H1 (cell line): ENCODE results near the gene CDH16. TPM values are rescaled to one million over a fixed set of nuclear protein-coding genes. Genes with fewer than 3 reads are reported as not detected.

Source experiments
- CTCF ChIA-PET: fragments of 300-600 bp; sonication (Branson Sonifier 250); formaldehyde crosslinking; loops from one replicate; lab custom pipeline; 2021; ENCODE audit not compliant: partially characterized antibody; lab: Charles Lee
- POLR2A ChIA-PET: fragments of 300-600 bp; sonication (Branson Sonifier 250); formaldehyde crosslinking; loops from one replicate; lab custom pipeline; 2021; ENCODE audit warnings: inconsistent platforms; ENCODE audit not compliant: partially characterized antibody; lab: Charles Lee
- DNase-seq, 2 experiments: peaks; one replicate each; pipeline versions ENCODE4 v3.0.0 to v3.0.0-alpha.2; 2010 to 2022; ENCODE audit warnings: low spot score in 2 of 2, low read depth in 1 of 2, mixed read lengths in 1 of 2
- FAIRE-seq: peaks from 2 replicates; lab custom pipeline; 2011; peaks lifted over from hg19 to GRCh38; lab: Jason Lieb, UNC
- H2AFZ ChIP-seq: 2 replicates; pipeline ENCODE4 v1.8.1; 2012; ENCODE audit warnings: low read length, inconsistent platforms
- H2AK5ac ChIP-seq: 2 replicates; pipeline ENCODE4 v1.6.1; 2013; ENCODE audit warnings: low read depth, low read length
- H2BK120ac ChIP-seq: replicated peaks from 2 replicates; pipeline ENCODE3; 2013; ENCODE audit warnings: low read depth, low read length, inconsistent platforms
- H2BK12ac ChIP-seq: 2 replicates; pipeline ENCODE4 v1.6.1; 2013; ENCODE audit warnings: low read depth, low read length
- H2BK15ac ChIP-seq: 2 replicates; pipeline ENCODE4 v1.6.1; 2013; ENCODE audit warnings: low read length
- H2BK20ac ChIP-seq: 2 replicates; pipeline ENCODE4 v1.6.1; 2013; ENCODE audit warnings: low read length
- H2BK5ac ChIP-seq: 2 replicates; pipeline ENCODE4 v1.6.1; 2013; ENCODE audit warnings: low read depth, low read length
- H3K14ac ChIP-seq: 2 replicates; pipeline ENCODE4 v1.6.1; 2013; ENCODE audit warnings: inconsistent platforms; ENCODE audit not compliant: insufficient read length
- H3K18ac ChIP-seq: 2 replicates; pipeline ENCODE4 v1.6.1; 2013; ENCODE audit warnings: low read length; ENCODE audit errors: extremely low read depth
- H3K23ac ChIP-seq: 2 replicates; pipeline ENCODE4 v1.6.1; 2013; ENCODE audit warnings: inconsistent platforms; ENCODE audit not compliant: insufficient read length
- H3K23me2 ChIP-seq: 2 replicates; pipeline ENCODE4 v1.6.1; 2013; ENCODE audit warnings: low read depth, low read length
- H3K27ac ChIP-seq: 2 replicates; pipeline ENCODE4 v1.6.1; 2011; ENCODE audit warnings: low read depth, low read length, inconsistent platforms
- H3K27me3 ChIP-seq, 4 experiments: replicated peaks in 1 of 4; 1 replicate in 1 of 4; 2 replicates in 3 of 4; pipeline versions ENCODE4 v1.6.1 to v1.8.1; 2011 to 2013; ENCODE audit warnings: low read length in 3 of 4, mild to moderate bottlenecking in 3 of 4, inconsistent platforms in 2 of 4, mixed read lengths in 2 of 4, moderate library complexity in 1 of 4; ENCODE audit not compliant: control insufficient read depth in 3 of 4, insufficient read depth in 3 of 4; ENCODE audit errors: extremely low read depth in 1 of 4
- H3K36me3 ChIP-seq, 4 experiments: 2 replicates each; pipeline versions ENCODE4 v1.6.1 to v1.8.1; 2011 to 2013; ENCODE audit warnings: mild to moderate bottlenecking in 4 of 4, low read length in 3 of 4, moderate library complexity in 2 of 4, control low read depth in 1 of 4, inconsistent platforms in 1 of 4; ENCODE audit not compliant: insufficient read depth in 4 of 4, control insufficient read depth in 2 of 4
- H3K4ac ChIP-seq: replicated peaks from 2 replicates; pipeline ENCODE3; 2013; ENCODE audit warnings: low read length, low read depth, mixed read lengths, inconsistent platforms; ENCODE audit not compliant: insufficient read length
- H3K4me1 ChIP-seq, 4 experiments: replicated peaks in 1 of 4; 1 replicate in 1 of 4; 2 replicates in 3 of 4; pipeline versions ENCODE4 v1.6.1 to v1.8.1; 2011 to 2013; ENCODE audit warnings: low read length in 3 of 4, inconsistent platforms in 2 of 4, mixed read lengths in 1 of 4; ENCODE audit not compliant: insufficient read depth in 4 of 4, control insufficient read depth in 3 of 4
- H3K4me2 ChIP-seq, 2 experiments: 2 replicates each; pipeline versions ENCODE4 v1.6.1 to v1.8.1; 2011 to 2013; ENCODE audit warnings: low read depth in 2 of 2, low read length in 2 of 2, control low read depth in 1 of 2, inconsistent platforms in 1 of 2, mild to moderate bottlenecking in 1 of 2; ENCODE audit not compliant: insufficient read depth in 1 of 2
- H3K4me3 ChIP-seq, 4 experiments: fragments of 200-600, 300-600 bp in 1 of 4; sonication (generic), shearing (Covaris generic), sonication (Bioruptor Twin) in 1 of 4; 2 replicates each; pipeline versions ENCODE4 v1.5.1 to v1.8.1; 2011 to 2016; ENCODE audit warnings: low read length in 4 of 4, low read depth in 3 of 4, control low read depth in 2 of 4, inconsistent platforms in 2 of 4, mild to moderate bottlenecking in 2 of 4, mixed read lengths in 1 of 4, moderate library complexity in 1 of 4; ENCODE audit not compliant: insufficient read depth in 2 of 4; ENCODE audit errors: extremely low read depth in 1 of 4
- H3K56ac ChIP-seq: replicated peaks from 2 replicates; pipeline ENCODE3; 2013; ENCODE audit warnings: low read depth, mild to moderate bottlenecking, mixed read lengths, low read length, inconsistent platforms; ENCODE audit not compliant: insufficient read length
- H3K79me1 ChIP-seq: 2 replicates; pipeline ENCODE4 v1.6.1; 2013; ENCODE audit warnings: low read depth, low read length, control low read depth
- H3K79me2 ChIP-seq, 2 experiments: 2 replicates each; pipeline versions ENCODE4 v1.6.1 to v1.8.1; 2012 to 2013; ENCODE audit warnings: low read length in 2 of 2, mild to moderate bottlenecking in 2 of 2, inconsistent platforms in 1 of 2; ENCODE audit not compliant: insufficient read depth in 2 of 2, control insufficient read depth in 1 of 2
- H3K9ac ChIP-seq, 4 experiments: replicated peaks in 1 of 4; 1 replicate in 1 of 4; 2 replicates in 3 of 4; pipeline versions ENCODE4 v1.6.1 to v1.8.1; 2011 to 2013; ENCODE audit warnings: low read depth in 3 of 4, low read length in 3 of 4, control low read depth in 2 of 4, mild to moderate bottlenecking in 2 of 4, moderate library complexity in 2 of 4, inconsistent platforms in 1 of 4; ENCODE audit errors: extremely low read depth in 1 of 4
- H3K9me3 ChIP-seq, 2 experiments: 2 replicates each; pipeline versions ENCODE4 v1.6.1 to v1.8.1; 2012 to 2013; ENCODE audit warnings: mild to moderate bottlenecking in 2 of 2, moderate library complexity in 2 of 2, control low read depth in 1 of 2, inconsistent platforms in 1 of 2, low read depth in 1 of 2, low read length in 1 of 2, mixed read lengths in 1 of 2; ENCODE audit not compliant: insufficient read depth in 2 of 2
- H4K20me1 ChIP-seq, 2 experiments: replicated peaks in 1 of 2; 2 replicates each; pipeline versions ENCODE3 to v1.8.1; 2011 to 2013; ENCODE audit warnings: inconsistent platforms in 2 of 2, low read length in 2 of 2, mild to moderate bottlenecking in 1 of 2; ENCODE audit not compliant: insufficient read depth in 2 of 2, control insufficient read depth in 1 of 2
- H4K5ac ChIP-seq: 2 replicates; pipeline ENCODE4 v1.6.1; 2013; ENCODE audit warnings: low read length, low read depth, mixed read lengths, inconsistent platforms; ENCODE audit not compliant: insufficient read length
- H4K8ac ChIP-seq: 2 replicates; pipeline ENCODE4 v1.8.0; 2013; ENCODE audit warnings: mild to moderate bottlenecking, moderate library complexity, low read length, inconsistent platforms; ENCODE audit not compliant: insufficient read depth; ENCODE audit errors: extremely low read depth
- H4K91ac ChIP-seq: replicated peaks from 2 replicates; pipeline ENCODE3; 2013; ENCODE audit warnings: low read length, mixed read lengths, inconsistent platforms; ENCODE audit not compliant: insufficient read length
- BACH1 ChIP-seq: IDR thresholded peaks from 2 replicates; pipeline ENCODE4 v1.6.1; 2012; ENCODE audit warnings: low read length, improper control_type of control experiment
- CTCF ChIP-seq, 3 experiments: IDR thresholded peaks; 1 replicate in 2 of 3; 2 replicates in 1 of 3; pipeline versions ENCODE4 v1.5.1 to v1.6.1; 2011; ENCODE audit warnings: low read length in 3 of 3, mild to moderate bottlenecking in 3 of 3, inconsistent platforms in 2 of 3, low read depth in 1 of 3, moderate library complexity in 1 of 3; ENCODE audit not compliant: insufficient read depth in 1 of 3; ENCODE audit errors: control extremely low read depth in 1 of 3
- EP300 ChIP-seq, 2 experiments: IDR thresholded peaks; 1 replicate in 1 of 2; 2 replicates in 1 of 2; pipeline ENCODE4 v1.6.1; 2011 to 2012; ENCODE audit warnings: low read depth in 2 of 2, low read length in 2 of 2, mild to moderate bottlenecking in 2 of 2, borderline replicate concordance in 1 of 2, inconsistent platforms in 1 of 2, moderate library complexity in 1 of 2
- JUND ChIP-seq: IDR thresholded peaks from 2 replicates; pipeline ENCODE4 v1.6.1; 2011; ENCODE audit warnings: mild to moderate bottlenecking, improper control_type of control experiment, low read length
- KDM4A ChIP-seq: IDR thresholded peaks from one replicate; pipeline ENCODE4 v1.7.1; 2012; ENCODE audit warnings: low read depth, mild to moderate bottlenecking, moderate library complexity, low read length, inconsistent platforms; ENCODE audit not compliant: severe bottlenecking
- NANOG ChIP-seq: IDR thresholded peaks from 2 replicates; pipeline ENCODE4 v1.6.1; 2011; ENCODE audit warnings: low read length, low read depth, mild to moderate bottlenecking, inconsistent platforms; ENCODE audit not compliant: insufficient read depth, poor library complexity, severe bottlenecking
- PHF8 ChIP-seq: fragments of 200-600 bp; sonication (generic); conservative IDR thresholded peaks from 2 replicates; pipeline ENCODE4 v1.7.1; 2012; ENCODE audit warnings: low read depth, mild to moderate bottlenecking, inconsistent platforms, low read length, moderate library complexity
- POLR2A ChIP-seq, 2 experiments: IDR thresholded peaks; 1 replicate in 1 of 2; 2 replicates in 1 of 2; pipeline ENCODE4 v1.6.1; 2011; ENCODE audit warnings: low read depth in 2 of 2, low read length in 2 of 2, mild to moderate bottlenecking in 2 of 2; ENCODE audit errors: control extremely low read depth in 1 of 2
- RBBP5 ChIP-seq: IDR thresholded peaks from 2 replicates; pipeline ENCODE4 v1.7.1; 2012; ENCODE audit warnings: low read depth, mild to moderate bottlenecking, inconsistent platforms, low read length, moderate library complexity, borderline replicate concordance
- SP4 ChIP-seq: IDR thresholded peaks from 2 replicates; pipeline ENCODE4 v1.6.1; 2012; ENCODE audit warnings: low read length, inconsistent platforms
- TCF12 ChIP-seq: IDR thresholded peaks from 2 replicates; pipeline ENCODE4 v1.6.1; 2011; ENCODE audit warnings: low read depth, mild to moderate bottlenecking, low read length
- YY1 ChIP-seq: IDR thresholded peaks from 2 replicates; pipeline ENCODE4 v1.6.1; 2011; ENCODE audit warnings: low read depth, mild to moderate bottlenecking, low read length
- WGBS, 2 experiments: shearing (Covaris generic) in 1 of 2; methylation state at CpG; one replicate each; pipeline versions ENCODE4 v1.1.6 to v1.1.7; 2013 to 2015; ENCODE audit warnings: low lambda C conversion rate in 2 of 2, mixed read lengths in 2 of 2, inconsistent platforms in 1 of 2, low coverage in 1 of 2, missing lambda C conversion rate in 1 of 2; ENCODE audit not compliant: insufficient replicate concordance in 2 of 2, insufficient coverage in 1 of 2, insufficient read length in 1 of 2; ENCODE audit errors: extremely low coverage in 1 of 2, missing lambda C conversion rate in 1 of 2; 5-methylcytosine and 5-hydroxymethylcytosine counted together
- polyA plus RNA-seq, 7 experiments: library from polyadenylated mRNA; depleted of rRNA in 3 of 7; stranded (reverse) in 5 of 7; unstranded in 2 of 7; fragments of >200 nt in 5 of 7; fragments of 200-250 nt in 2 of 7; gene quantifications; 1 replicate in 5 of 7; 2 replicates in 1 of 7; 4 replicates in 1 of 7; pipeline versions ENCODE4 v1.2.1 to v1.2.3, GENCODE V29; 2011 to 2013; ENCODE audit warnings: missing spikeins in 2 of 7, mixed read lengths in 2 of 7
- total RNA-seq: library from RNA; stranded (reverse); fragmentation: NEBNext Ultra II Directional; extraction: Animal tissue kit (Norgen Biotek cat#: 25700); gene quantifications from 2 replicates; pipeline ENCODE4 v1.2.1, GENCODE V29; 2021

The CDH16 gene
- total and polyA plus RNA-seq, 2 of the 8 experiments (the other 6 are each of a cell fraction or from before 2014, with no cell fraction given): not detected

DNA sequence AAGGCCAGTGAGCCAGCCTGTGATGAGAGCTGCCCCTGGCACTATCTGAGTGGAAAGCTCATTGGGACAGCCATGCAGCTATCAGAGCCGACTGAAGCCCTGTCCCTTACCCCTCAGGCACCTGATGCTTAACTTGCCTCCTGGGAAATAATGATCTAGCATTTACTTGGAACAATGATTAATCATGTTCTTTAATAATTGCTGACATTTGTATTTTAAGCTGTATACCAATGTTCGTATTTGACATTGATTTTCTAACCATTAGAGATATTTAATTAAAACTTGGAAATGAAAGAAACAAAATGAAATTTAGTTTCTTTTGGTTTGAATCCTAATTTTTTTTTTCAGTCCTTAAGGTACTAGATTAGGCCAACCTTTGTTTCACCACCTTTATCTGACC is 27.9 kb downstream of the CDH16 start:
- H3K4me2 ChIP-seq: no peak overlapping the region
- WGBS, 2 experiments: 87% methylated on average over 2 of the region's 2 CpGs; no CpG with 5 or more reads in 1 of the 2 experiments
- FAIRE-seq: no peak
- TF ChIP-seq CTCF (IDR thresholded peaks at IDR 0.05; ENCODE audit: control extremely low read depth in 1 of 3, insufficient read depth in 1 of 3, low read depth in 1 of 3, low read length in 3 of 3) (no peak), RBBP5 (no peak), TCF12 (no peak), SP4 (no peak), NANOG (no peak), BACH1 (no peak), YY1 (no peak), JUND (no peak), POLR2A (IDR thresholded peaks at IDR 0.05; ENCODE audit: control extremely low read depth in 1 of 2, low read depth in 2 of 2, low read length in 2 of 2) (no peak), EP300 (IDR thresholded peaks at IDR 0.05; ENCODE audit: borderline replicate concordance in 1 of 2, low read depth in 2 of 2, low read length in 2 of 2) (no peak), KDM4A (no peak), PHF8 (no peak)

More for the DNA sequence above, 27.9 kb downstream of the CDH16 start:
- Histone ChIP-seq H4K91ac (no peak overlapping the region), H3K23ac (no peak overlapping the region), H2BK20ac (no peak overlapping the region), H3K79me1 (no peaks in the 10 kb centered on the region), H4K5ac (no peak overlapping the region), H3K27me3 (no peaks in the 10 kb centered on the region), H3K9me3 (no peaks in the 10 kb centered on the region), H3K9ac (no peak overlapping the region), H3K23me2 (no peaks in the 10 kb centered on the region), H3K14ac (no peak overlapping the region), H3K79me2 (no peaks in the 10 kb centered on the region; a peak in 1 of 4 replicates), H4K20me1 (peaks cover 9 to 14% of the 10 kb centered on the region in 2 experiments), H2BK5ac (no peak overlapping the region), H3K4ac (no peak overlapping the region), H3K36me3 (peaks cover 0 to 16% (median 7%) of the 10 kb centered on the region in 4 experiments; a peak in 4 of 8 replicates), H3K27ac (no peak overlapping the region), H3K56ac (no peak overlapping the region), H2AK5ac (no peak overlapping the region), H2AFZ (no peak overlapping the region), H2BK15ac (no peak overlapping the region), H3K4me3 (no peak overlapping the region), H4K8ac (no peak overlapping the region), H2BK12ac (no peak overlapping the region), H3K4me1 (no peaks in the 10 kb centered on the region), H3K18ac (no peak overlapping the region), H2BK120ac (no peak overlapping the region)
- ChIA-PET POLR2A (interaction anchor here (2.4 kb wide), 1 partner anchor 10 kb away, joined by 12 read pairs; the partner anchor contains the start of gene PDP2), CTCF (interaction anchor here (0.6 to 42.0 kb wide), 7 partner anchors 11 to 436 kb away, joined by 3 to 1009 read pairs (median 4); partner anchors contain the start of genes CDH16, KCTD19, LRRC36 and PDP2)
- DNase-seq: no peak
